HK-2 (cell line): ENCODE results near the gene HES7.

Experiments used
- DNase-seq: peaks from one replicate; pipeline ENCODE4 v3.0.0-alpha.2; 2018; ENCODE audit not compliant: unreplicated experiment

The HES7 gene

GRCh38 chr17:8155231-8155995 lies 31.5 kb upstream of the HES7 start:
- no peak for DNase-seq

- no peak for DNase-seq
Measured at GRCh38 chr17:8154608-8155155, 30.8 kb upstream of the HES7 start.

GRCh38 chr17:8153957-8154607 lies 30.2 kb upstream of the HES7 start:
- peak; percentile 99 for DNase-seq

GRCh38 chr17:8153525-8153956 lies 29.6 kb upstream of the HES7 start:
- DNase-seq, result peak; percentile 93

- peak; percentile 17 for DNase-seq
Measured at GRCh38 chr17:8153031-8153451, 29.1 kb upstream of the HES7 start.

DNA sequence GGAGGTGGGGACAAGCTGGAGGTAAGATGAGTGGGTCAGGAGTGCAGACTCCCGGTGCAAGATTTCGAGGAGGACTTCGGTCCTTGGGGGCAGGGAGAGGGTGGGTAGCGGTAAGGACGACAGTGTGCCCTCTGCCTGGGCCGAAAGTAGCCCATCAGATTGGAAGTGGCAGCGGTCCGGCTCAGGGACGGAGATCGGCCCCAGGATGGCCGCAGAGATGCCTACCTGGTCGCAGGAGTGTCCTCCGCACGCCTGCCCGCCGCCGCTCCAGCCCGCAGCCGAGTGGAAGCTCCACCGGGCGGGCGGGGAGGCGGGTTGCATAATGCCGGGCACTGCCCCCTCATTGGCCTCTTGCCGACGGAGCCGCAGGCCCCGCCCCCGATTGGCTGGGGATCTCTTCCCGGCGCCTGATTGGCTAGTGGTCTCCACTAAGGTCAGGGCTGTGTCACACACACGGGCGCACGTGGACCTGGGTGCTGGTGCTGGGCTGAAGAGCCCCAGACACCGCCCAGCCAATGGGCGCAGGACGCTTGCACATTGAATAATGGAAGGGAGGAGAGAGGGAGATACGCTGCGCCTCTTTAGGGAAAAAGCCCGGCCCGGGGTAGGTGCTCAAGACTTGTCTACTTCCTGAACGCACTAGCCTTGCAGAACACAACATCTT lies 28.3 kb upstream of the HES7 start, which contains the start of gene PER1:
PER1 (minus strand) TSS at position 293 of the 664 bp plus-strand sequence. CDS start 1,698 bp downstream, outside the sequence.
- DNase-seq, result peak; percentile 97

- peak; percentile 60 for DNase-seq
Measured at GRCh38 chr17:8151641-8152111, 27.8 kb upstream of the HES7 start.

- DNase-seq, result peak; percentile 89
Measured at GRCh38 chr17:8151120-8151640, 27.3 kb upstream of the HES7 start.

DNA sequence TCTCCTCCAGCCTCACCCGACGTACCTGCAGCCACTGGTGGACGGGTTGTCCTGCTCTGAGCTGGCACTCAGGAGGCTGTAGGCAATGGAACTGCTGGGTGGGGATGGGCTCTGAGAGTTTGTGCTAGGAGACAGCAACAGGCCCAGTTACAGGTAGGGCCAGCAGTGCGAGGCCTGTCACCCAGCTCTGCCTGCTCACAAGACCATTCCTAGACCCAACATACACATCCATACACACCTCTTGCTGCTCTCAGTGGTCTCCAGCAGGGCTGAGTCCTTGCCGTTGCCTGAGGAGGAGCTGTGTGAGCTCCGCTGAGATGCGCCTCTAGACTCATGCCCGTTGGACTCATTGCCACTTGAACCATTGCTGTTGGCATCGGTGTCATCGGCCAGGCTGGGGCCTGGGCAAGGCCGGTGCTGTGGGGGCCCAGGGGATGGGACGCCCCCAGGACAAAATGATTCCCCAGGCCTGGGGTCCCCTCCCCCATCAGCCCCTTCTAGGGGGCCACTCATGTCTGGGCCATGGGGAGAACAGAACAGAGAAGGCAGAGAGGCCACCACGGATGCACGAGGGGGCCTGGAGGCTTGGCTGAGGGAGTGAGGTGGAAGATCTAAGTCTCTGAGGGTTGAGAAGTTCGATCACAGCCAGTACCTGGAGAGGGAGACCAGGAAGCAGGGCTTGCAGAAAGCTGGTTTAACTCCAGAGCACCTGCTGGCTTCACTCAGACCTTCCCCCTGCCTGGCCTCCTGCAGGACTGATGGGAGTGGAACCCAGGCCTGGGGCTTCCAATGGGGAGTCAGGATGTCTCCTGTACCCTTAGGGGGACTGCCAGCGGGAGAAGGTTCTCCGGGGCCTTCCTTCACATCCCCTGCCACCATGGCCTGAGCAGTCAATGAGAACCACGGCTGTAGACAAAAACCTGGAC lies 26.6 kb upstream of the HES7 start:
- DNase-seq, result no peak

GRCh38 chr17:8149419-8150193 lies 25.7 kb upstream of the HES7 start:
- DNase-seq, result no peak

GRCh38 chr17:8148560-8148959 lies 24.7 kb upstream of the HES7 start:
- DNase-seq, result no peak

DNA sequence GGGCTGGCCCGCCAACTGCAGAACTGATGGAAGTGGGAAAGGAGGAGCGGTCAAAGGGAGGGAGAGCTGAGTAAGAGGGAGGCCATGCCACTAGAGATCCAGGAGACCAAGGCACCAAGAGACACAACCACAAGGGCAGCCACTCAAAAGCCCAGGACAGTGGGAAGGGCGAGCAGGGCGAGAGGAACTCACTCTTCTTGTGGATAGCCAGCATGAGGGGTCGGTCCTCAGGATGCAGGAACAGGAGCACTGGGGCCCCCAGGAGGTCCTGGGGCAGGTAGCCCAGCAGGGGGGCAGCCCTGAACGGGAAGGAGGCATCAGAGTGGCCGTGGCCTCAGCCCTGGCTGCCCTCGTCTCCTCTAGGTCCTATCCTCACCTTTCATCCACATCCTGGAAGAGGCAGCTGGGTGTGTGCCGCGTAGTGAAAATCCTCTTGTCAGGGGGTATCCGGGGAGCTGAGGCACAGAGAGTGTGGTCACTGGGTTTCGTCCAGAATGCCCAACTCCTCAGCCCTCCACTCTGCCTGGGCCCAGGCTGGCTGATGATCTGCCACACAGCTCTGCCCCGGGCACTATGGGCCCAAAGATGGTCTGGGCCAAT lies 24.0 kb upstream of the HES7 start:
- no peak for DNase-seq

DNA sequence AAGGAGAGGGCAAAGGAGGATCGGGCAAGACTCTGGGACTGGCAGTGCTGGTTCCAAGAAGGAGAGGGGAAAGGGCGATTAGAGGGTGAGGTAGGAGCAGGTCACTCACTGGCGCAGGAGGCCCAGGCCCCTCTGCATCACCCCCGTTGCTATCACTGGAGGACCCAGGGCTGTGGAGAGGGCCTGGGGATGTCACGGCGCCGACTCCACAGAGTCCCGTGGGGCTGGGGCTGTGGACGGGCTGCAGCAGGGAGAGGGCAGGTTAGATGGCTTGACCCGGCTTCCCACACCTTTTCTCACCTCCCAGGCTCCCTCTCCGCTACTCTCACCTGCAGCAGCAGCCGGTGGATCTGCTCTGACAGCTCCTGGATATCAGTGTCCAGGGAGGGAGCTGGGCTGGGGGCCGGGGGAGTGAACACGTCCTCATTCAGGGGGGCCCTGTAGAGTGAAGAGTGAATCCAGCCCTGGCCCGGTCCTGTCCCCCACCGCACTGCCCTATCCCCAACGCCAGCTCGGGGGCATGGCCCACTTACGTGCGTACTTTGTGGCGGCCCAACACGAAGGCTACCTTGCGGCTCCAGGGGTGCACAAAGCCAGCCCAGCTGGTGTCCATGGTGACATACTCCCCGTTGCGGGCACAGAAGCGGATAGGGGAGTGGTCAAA lies 23.4 kb upstream of the HES7 start:
- no peak for DNase-seq

GRCh38 chr17:8146381-8147140 lies 22.7 kb upstream of the HES7 start:
- DNase-seq, result no peak

DNA sequence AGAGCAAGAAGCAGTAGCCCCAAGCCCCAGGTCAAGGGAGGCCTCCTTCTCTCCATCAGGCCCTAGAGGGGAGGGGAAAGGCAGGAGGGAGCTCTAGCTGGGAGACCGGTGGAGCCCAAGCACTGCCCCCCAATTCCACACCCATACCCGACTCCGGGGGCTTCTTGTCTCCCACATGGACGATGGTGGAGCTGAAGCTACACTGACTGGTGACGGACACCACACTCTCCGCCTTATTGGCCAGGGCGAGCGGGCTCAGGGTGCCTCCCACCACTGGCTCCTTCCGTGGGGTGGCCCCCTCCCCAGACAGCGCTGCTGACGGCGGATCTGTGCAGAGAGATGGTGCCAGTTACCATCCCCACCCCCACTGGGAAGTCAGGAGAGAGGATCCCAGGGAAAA lies 21.9 kb upstream of the HES7 start:
- no peak for DNase-seq

DNA sequence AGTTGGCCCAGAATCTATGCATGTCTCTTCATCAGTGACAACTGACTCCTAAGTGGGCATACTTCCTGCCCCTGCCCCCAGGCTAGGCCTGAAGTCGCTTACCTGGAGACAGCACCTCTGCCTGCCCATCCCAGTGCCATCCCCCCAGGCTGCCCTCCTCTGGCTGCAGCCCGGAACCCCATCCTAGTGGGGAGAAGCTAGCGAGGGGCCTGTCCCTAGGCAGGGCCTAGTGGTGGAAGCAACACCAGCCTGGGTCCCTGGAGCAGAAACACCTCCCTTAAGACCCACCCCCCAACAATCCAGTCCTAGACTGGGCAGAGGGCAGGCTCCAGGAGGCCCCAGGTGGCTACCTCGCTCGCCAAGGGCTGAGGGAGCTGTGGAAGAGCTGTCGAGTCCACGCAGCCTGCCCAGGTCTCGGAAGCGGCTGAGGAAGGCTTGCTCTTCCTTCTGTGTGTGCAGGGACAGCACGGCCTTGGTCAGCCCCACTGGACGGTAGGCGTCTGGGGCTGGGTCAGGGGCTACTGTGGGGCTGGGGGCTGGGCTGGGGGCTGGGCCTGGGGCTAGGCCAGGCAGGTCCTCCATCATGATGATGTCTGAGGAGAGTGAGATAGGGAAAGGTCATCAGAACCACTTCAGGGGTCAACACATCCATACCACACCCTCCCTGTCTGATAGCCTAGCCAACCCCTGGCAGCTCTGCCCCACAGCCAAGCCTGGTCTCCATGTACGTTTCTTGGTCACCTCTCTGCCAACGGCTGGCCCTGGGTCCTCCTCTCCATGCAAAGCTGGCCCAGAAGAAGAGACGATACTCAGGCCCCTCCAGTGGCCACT lies 20.7 kb upstream of the HES7 start:
- DNase-seq, result no peak

- DNase-seq, result no peak
Measured at GRCh38 chr17:8143581-8144400, 19.9 kb upstream of the HES7 start.
